HEK293 (cell line): Measurements from ENCODE around the gene DCAKD.

Experiments used
- CTCF ChIA-PET: fragments of 350-600 bp; formaldehyde crosslinking; extraction: SDS; loops from one replicate; lab custom pipeline; 2021; ENCODE audit warnings: antibody characterized with exemption; lab: Yijun Ruan, JAX
- POLR2A ChIA-PET: fragments of 300-600 bp; formaldehyde crosslinking; extraction: SDS; loops from one replicate; lab custom pipeline; 2020; ENCODE audit warnings: antibody characterized with exemption, inconsistent platforms; lab: Yijun Ruan, JAX
- H3K27ac ChIP-seq: fragments of 200-500 bp; sonication (Bioruptor generic); 2 replicates; pipeline ENCODE4 v1.5.1; 2014; ENCODE audit warnings: low read depth, low read length, control low read depth, inconsistent platforms; ENCODE audit errors: extremely low read depth
- H3K36me3 ChIP-seq, 2 experiments: fragments of 200-500 bp in 1 of 2; sonication (Bioruptor generic) in 1 of 2; 1 replicate in 1 of 2; 2 replicates in 1 of 2; pipeline ENCODE4 v1.5.1; 2014 to 2017; ENCODE audit warnings: inconsistent platforms in 2 of 2, low read length in 2 of 2; ENCODE audit not compliant: control insufficient read depth in 2 of 2, insufficient read depth in 1 of 2
- H3K4me1 ChIP-seq: fragments of 200-500 bp; sonication (Bioruptor generic); 2 replicates; pipeline ENCODE4 v1.5.1; 2014; ENCODE audit warnings: mild to moderate bottlenecking, low read length, inconsistent platforms; ENCODE audit not compliant: control insufficient read depth, insufficient read depth
- H3K4me3 ChIP-seq: 2 replicates; pipeline ENCODE4 v1.5.1; 2011; ENCODE audit warnings: low read depth, mild to moderate bottlenecking, control low read depth, low read length, moderate library complexity
- H3K9me3 ChIP-seq: fragments of 200-500 bp; sonication (Bioruptor generic); 2 replicates; pipeline ENCODE4 v1.5.1; 2014; ENCODE audit warnings: low read depth, low read length, inconsistent platforms; ENCODE audit not compliant: control insufficient read depth, insufficient read depth
- KLF17 ChIP-seq: fragments of 450-650 bp; formaldehyde crosslinking; IDR thresholded peaks from 2 replicates; pipeline ENCODE4 v1.5.1; 2016; ENCODE audit warnings: missing biosample characterization, missing genetic modification characterization
- TRIM28 ChIP-seq: IDR thresholded peaks from 2 replicates; pipeline ENCODE4 v1.6.1; 2011; ENCODE audit warnings: low read length, control low read depth, borderline replicate concordance
- ZBTB1 ChIP-seq: fragments of 450-650 bp; formaldehyde crosslinking; IDR thresholded peaks from 2 replicates; pipeline ENCODE4 v1.5.1; 2016; ENCODE audit warnings: missing biosample characterization, missing genetic modification characterization
- ZNF629 ChIP-seq: fragments of 450-650 bp; formaldehyde crosslinking; IDR thresholded peaks from 2 replicates; pipeline ENCODE4 v1.5.1; 2017; ENCODE audit warnings: missing biosample characterization, missing genetic modification characterization

The DCAKD gene

DNA sequence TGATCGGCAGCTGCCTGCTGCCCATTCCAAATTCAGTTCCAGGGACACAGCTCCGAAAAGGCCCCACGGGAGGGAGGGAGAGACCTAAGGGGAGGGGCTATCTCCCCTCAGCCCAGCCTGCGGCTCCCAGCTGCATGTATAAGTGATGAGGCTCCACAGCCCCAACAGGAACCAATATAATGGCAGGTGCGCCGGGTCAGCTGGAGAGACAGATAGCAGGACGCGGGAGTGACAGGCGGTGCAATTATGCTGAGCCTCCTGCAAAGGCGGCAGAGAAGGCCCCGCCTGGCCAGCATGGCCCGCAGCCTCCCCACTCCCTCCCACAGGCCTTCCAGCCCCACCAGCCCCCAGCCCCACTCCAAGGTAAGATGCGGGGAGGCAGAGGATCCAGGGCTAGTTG, 75.2 kb downstream of the DCAKD start:
- CTCF ChIA-PET = interaction anchor here (0.7 to 5.6 kb wide), 4 partner anchors 30 to 66 kb away, joined by 3 to 26 read pairs (median 3); no protein-coding TSS in a partner anchor
- POLR2A ChIA-PET = interaction anchor here (0.6 kb wide), 1 partner anchor 25 kb away, joined by 5 read pairs; no protein-coding TSS in a partner anchor
- Histone ChIP-seq H3K27ac (no peak overlapping the region), H3K4me1 (no peaks in the 10 kb centered on the region; the same call in 1 of the 2 replicates), H3K4me3 (no peak overlapping the region), H3K9me3 (no peaks in the 10 kb centered on the region), H3K36me3 (no peaks in the 10 kb centered on the region)
- TF ChIP-seq KLF17 = 0 out of 2 replicates have a peak, but pooled peaks have one; percentile 35
- TF ChIP-seq ZNF629 = no peak
- no peak for TF ChIP-seq TRIM28
- no peak for TF ChIP-seq ZBTB1 (tag by site-specific recombination)
